Uterus (tissue), 2 donors: ENCODE results near the gene DAB2IP.

ENCODE experiments used
- CTCF ChIP-seq, 4 experiments: fragments of 200-600 bp in 2 of 4; fragments of 450-650 bp in 2 of 4; sonication (generic) in 2 of 4; IDR thresholded peaks; one replicate each; pipeline ENCODE4 v1.5.1; 2016 to 2019; ENCODE audit warnings: antibody characterized with exemption in 4 of 4, mild to moderate bottlenecking in 2 of 4, moderate library complexity in 1 of 4
- POLR2A ChIP-seq, 2 donors: fragments of 450-650 bp; IDR thresholded peaks; one replicate each; pipeline ENCODE4 v1.6.1; 2016; ENCODE audit warnings: antibody characterized with exemption in 2 of 2, mild to moderate bottlenecking in 1 of 2, moderate library complexity in 1 of 2

DNA sequence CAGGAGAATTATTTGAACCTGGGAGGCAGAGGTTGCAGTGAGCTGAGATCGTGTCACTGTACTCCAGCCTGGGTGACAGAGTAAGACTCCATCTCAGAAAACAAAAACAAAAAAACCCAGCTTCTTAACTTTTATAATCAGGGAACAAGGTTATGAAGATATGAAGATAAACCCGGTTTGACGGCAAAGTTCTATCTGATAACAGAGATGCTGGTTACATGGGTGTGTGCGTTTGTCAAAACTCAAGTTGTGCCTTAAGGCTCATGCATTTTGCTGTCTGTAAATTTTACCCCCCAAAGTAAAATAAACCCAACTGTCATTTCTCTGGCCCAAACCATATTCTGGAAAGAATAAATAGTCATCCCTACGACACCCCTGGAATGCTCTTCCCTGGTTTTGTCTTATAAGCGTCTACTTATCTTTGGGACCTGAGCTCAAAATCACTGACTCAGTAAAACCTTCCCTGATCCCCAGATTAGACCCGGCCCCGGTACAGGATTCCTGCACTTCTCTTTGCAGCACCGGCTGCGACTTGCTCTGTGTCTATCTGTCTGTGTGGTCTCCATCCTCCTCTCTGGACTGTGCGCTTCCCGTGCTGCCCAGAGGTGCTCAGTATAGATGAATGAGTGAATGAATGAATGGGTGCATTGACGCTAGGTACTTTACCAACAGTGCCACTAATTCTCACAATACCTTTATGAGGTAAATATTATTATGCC lies 172.2 kb downstream of the DAB2IP start:
- TF ChIP-seq CTCF (IDR thresholded peaks at IDR 0.05) (no peak), POLR2A (IDR thresholded peaks at IDR 0.05) (no peak)
